HUES48 (cell line): ENCODE measurements around the gene NYNRIN.

Experiments
- H3K27ac ChIP-seq: one replicate; pipeline ENCODE4 v1.7.0; 2013; ENCODE audit warnings: low read depth, low read length, inconsistent platforms
- H3K27me3 ChIP-seq: 2 replicates; pipeline ENCODE4 v1.6.1; 2013; ENCODE audit warnings: mild to moderate bottlenecking, low read length; ENCODE audit not compliant: control insufficient read depth, insufficient read depth
- H3K36me3 ChIP-seq: 2 replicates; pipeline ENCODE4 v1.6.1; 2013; ENCODE audit warnings: low read length; ENCODE audit not compliant: control insufficient read depth, insufficient read depth
- H3K4me1 ChIP-seq: 2 replicates; pipeline ENCODE4 v1.6.1; 2013; ENCODE audit warnings: mild to moderate bottlenecking, low read length; ENCODE audit not compliant: control insufficient read depth, insufficient read depth
- H3K4me3 ChIP-seq: 2 replicates; pipeline ENCODE4 v1.5.1; 2013; ENCODE audit warnings: mild to moderate bottlenecking, low read depth, low read length
- H3K9ac ChIP-seq: 2 replicates; pipeline ENCODE4 v1.6.1; 2013; ENCODE audit warnings: mild to moderate bottlenecking, low read depth, low read length, moderate library complexity
- H3K9me3 ChIP-seq: 2 replicates; pipeline ENCODE4 v1.6.1; 2013; ENCODE audit warnings: low read length; ENCODE audit not compliant: control insufficient read depth, insufficient read depth

NYNRIN gene

GRCh38 chr14:24463017-24463883 is 64.4 kb downstream of the NYNRIN start:
- Histone ChIP-seq H3K9ac (no peak overlapping the region), H3K9me3 (no peaks in the 10 kb centered on the region), H3K36me3 (no peaks in the 10 kb centered on the region), H3K27me3 (no peaks in the 10 kb centered on the region), H3K4me3 (no peak overlapping the region), H3K4me1 (no peaks in the 10 kb centered on the region), H3K27ac (no peak overlapping the region)

GRCh38 chr14:24463884-24464785 is 65.3 kb downstream of the NYNRIN start:
- H3K27ac ChIP-seq = no peak overlapping the region

GRCh38 chr14:24465368-24465767 is 66.6 kb downstream of the NYNRIN start:
- Histone ChIP-seq H3K4me1 (no peaks in the 10 kb centered on the region), H3K4me3 (no peak overlapping the region), H3K27ac (no peak overlapping the region), H3K9me3 (no peaks in the 10 kb centered on the region), H3K36me3 (no peaks in the 10 kb centered on the region), H3K27me3 (no peaks in the 10 kb centered on the region), H3K9ac (no peak overlapping the region)

More at GRCh38 chr14:24463884-24464785, 65.3 kb downstream of the NYNRIN start:
- Histone ChIP-seq H3K36me3 (no peaks in the 10 kb centered on the region), H3K27me3 (no peaks in the 10 kb centered on the region), H3K4me1 (no peaks in the 10 kb centered on the region), H3K4me3 (no peak overlapping the region), H3K9me3 (no peaks in the 10 kb centered on the region), H3K9ac (no peak overlapping the region)

GRCh38 chr14:24465805-24466204 is 67.0 kb downstream of the NYNRIN start:
- Histone ChIP-seq H3K9ac (no peak overlapping the region), H3K9me3 (no peaks in the 10 kb centered on the region), H3K4me3 (no peak overlapping the region), H3K4me1 (no peaks in the 10 kb centered on the region), H3K27me3 (no peaks in the 10 kb centered on the region), H3K27ac (no peak overlapping the region), H3K36me3 (no peaks in the 10 kb centered on the region)
